ENCODE measurements around the gene TMEM147. TPM values are rescaled to one million over a fixed set of nuclear protein-coding genes. Genes with fewer than 3 reads are reported as not detected.

TMEM147 gene
- total RNA-seq, 1 donor from 2014 or later: 75.2 TPM

DNA sequence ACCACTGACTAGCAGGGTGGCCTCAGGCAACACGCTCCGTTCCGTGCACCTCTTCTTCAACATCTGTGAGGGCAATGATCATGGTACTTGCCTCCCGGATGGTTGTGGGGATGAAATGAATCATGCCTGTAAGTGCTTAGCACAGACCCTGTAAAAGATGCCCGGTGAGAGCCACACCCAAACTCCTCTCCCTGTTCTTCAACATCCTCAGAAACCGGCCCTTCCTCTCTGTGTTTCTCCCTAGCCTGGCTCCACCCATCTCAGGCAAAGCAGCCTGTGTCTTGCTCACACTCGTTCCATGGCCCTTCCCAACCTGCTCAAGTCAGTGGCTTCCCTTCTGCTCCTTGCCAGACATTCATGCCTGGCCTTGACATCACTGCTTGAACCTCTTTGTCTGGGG, 26.1 kb upstream of the TMEM147 start:
- no peak for DNase-seq (ENCODE audit: low read depth in 2 of 2)

DNA sequence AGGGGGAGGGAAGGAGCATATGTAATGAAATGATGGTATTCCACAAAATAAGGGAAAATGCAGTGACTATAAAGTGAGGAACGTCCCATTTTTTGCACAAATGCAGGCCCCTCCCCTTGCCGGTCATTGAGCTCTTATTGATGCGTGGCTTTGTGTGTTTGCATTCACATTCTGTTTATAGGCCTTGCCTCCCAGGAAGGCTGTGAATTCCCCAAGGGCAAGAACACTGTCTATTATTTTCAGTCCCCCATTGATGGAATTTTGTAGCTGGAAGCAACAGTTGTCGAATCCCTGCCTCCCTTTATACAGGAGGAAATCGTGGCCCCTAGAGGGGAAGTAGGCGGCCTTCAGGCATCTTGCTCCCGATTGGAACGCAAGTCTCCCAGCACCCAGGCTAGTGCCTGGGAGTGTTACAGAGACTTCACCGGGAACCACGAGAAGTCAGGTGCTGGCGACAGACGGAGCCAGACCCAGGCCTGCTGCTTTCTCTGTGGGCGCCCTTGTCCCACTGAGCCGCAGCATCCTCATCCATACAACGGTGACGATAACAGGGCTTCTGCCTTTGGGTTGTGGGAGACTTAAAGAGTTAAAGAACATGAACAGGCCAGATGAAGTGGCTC, 24.2 kb upstream of the TMEM147 start:
- no peak for DNase-seq (ENCODE audit: low read depth in 2 of 2)

DNA sequence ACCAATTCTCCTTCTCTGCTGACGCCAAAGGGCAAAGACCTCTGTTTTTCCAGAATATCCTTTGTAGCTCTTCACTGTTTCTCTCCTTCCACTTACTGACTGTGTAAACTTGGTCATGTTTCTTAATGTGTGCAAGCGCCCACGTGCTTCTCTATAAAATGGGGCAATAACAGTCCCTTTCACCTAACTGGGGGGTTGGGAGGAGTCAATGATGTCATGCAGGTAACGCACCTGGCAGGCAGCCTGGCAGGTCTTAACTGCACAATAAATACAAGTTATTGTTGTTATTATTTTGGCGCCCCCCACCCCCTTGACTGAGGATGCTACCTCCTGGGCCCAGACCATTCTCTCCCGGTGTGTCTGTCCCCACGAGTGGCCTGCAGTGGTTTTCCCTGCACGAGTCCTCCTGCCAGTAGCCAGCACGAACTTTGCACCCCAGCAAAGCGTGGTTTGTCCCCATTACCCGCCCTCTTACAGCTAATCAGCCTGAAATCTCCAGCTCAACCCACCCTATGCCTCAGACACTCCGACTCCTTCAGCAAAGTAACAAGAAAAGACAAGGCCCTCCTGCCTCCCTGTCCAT, 22.6 kb upstream of the TMEM147 start:
- DNase-seq (ENCODE audit: low read depth in 2 of 2): no peak

DNA sequence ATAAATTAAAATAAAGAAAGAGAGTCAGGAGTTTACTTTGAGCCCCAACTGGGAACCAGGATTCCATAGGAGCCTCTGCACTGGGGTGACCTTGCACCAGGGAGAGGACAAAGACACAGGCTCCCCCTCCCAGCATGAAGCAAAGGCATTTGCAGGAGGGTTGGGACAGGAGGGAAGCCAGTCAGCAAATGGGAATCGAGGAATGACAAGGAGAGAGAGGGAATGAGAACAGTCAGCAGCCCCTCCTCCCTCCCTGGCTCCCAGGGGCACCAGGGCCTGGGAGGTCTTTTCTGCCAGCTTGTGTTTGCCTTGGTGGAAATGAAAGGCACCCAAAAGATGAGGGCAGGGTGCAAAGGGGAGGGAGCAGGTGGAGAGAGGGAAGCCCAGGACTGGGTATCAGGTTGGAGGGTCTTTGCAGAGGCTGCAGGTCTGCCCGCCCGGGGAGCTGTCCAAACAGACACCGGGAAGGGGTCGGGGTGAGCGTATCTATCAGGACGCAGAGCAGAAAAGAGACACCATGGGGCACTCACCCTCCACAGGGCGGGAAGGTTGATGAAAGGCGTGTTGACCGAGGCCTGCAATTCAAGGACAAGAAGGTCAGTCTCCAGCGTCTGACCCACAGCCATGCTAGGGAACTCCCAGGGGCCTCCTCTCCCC, 21.1 kb upstream of the TMEM147 start:
- DNase-seq (ENCODE audit: low read depth in 2 of 2): no peak

DNA sequence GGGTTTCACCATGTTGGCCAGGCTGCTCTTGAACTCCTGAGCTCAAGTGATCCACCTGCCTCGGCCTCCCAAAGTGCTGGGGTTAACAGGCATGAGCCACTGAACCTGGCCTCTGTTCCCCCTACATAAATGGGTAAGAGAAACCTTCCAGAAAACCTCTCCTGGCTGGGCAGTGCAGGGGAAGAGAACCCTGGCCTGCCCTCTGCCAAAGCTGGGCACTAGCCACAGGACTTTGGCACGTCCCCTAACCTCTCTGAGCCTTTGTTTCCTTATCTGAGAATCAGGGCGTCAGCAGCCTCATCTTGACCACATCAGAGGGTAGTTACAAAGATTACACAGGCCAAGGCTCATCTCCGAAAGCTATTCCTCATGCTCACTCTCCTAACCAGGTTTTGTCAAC, 19.6 kb upstream of the TMEM147 start:
- DNase-seq (ENCODE audit: low read depth in 2 of 2): no peak

DNA sequence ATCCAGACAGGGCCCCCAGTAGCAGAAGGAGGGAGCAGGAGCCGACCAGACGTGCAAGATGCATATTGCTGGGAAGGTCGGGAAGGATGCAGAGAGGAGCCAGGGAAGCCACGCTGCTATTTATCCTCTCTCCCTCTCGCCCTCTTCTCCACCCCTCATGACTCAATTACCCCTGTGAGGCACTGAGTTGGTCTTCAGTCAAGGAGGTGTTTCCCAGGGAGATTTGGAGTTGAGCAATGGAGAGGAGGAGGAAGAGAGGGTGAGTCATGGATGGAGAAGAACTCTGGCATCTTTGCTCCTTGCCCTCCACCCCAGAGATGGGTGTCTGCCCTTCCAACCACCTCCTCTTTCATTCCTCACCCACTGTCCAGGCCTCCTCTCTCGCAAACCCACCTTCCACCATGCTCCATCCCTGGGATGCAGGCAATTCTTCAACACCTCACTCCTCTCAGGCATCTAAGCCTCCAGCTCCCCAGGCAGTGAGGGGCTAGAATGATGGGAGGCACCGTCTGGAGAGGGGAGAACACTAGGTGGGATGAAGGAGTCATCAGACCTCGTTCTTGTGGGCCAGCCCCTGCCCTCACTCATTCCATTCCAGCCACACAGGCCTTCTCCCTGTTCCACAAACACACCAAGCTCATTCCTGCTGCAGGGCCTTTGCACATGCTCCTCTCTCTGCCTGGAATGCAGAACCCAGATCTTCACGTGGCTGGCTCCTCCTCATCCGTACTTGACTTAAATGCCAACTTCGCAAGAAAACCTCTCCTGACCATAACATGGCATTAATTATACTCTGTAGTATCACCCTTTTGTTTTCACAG, 17.0 kb upstream of the TMEM147 start, which contains the start of gene SBSN:
SBSN (minus strand) TSS at position 94 of the 821 bp plus-strand sequence; CDS start at position 64, 30 bp downstream.
- no peak for DNase-seq (ENCODE audit: low read depth in 2 of 2)

DNA sequence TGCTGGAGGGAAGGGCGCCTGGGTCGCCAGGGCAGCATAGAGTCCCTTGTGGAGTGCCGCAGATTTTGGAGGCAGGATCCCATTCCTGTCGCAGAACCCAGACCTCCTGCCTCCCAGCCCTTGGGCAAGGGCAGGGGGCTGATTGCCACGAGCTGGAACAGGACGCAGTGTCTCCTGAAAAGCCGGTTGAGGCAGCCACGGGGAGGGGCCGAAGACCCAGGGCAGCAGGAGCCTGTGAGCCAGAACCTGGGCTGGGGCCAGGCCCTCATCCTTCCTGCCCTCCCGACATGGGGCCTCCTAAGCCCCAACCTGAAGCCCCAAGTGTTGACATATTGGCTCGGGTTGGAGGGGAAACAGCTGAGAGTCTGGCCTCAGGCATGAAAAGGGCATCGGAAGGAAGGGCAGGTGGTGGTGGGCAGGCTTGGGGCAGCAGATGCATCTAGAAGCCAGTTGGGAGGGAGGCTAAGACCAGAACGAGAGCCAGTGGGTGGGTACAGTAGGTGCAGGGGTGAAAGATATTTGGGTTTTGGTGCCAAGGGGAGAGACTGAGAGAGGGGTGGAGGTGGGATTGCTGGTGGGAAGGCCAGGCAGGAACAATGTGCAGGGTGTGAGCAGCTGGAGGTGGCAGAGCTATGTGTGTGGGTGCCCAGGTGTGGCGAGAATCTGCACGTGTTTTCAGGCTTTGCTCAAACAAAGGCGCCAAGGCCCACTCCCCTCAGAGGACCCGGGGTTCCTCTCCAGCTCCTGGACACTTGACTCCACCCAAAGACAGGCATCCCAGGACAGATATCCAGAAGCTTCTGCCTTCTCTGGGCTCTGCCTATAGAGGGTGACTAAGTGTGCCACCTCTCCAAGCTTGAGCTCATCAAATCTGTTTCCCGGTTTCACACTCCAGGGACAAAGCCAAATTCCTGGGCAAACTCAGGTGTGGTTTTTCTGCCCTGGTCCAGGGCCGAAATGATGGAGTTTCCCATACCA, 15.9 kb upstream of the TMEM147 start:
- no peak for DNase-seq (ENCODE audit: low read depth in 2 of 2)

DNA sequence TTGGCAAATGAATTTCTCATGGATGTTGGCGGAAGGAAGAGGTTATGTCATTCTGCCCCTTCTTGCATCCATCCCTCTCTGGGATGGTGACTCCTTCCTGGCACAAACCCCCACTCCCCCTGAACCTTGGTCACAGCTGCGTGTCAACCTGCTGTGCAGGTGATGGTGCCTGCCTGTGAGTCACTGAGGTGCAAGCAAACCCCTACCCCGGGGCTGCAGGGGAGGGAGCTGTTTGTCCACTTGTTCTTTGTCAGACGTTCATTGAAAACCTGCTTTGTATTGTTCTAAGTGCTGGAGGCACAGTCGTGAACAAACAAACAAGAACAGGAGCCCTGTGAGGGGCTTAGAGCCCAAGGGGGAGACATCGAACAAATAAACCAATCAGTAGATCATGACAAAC, 14.1 kb upstream of the TMEM147 start:
- DNase-seq (ENCODE audit: low read depth in 2 of 2): no peak

DNA sequence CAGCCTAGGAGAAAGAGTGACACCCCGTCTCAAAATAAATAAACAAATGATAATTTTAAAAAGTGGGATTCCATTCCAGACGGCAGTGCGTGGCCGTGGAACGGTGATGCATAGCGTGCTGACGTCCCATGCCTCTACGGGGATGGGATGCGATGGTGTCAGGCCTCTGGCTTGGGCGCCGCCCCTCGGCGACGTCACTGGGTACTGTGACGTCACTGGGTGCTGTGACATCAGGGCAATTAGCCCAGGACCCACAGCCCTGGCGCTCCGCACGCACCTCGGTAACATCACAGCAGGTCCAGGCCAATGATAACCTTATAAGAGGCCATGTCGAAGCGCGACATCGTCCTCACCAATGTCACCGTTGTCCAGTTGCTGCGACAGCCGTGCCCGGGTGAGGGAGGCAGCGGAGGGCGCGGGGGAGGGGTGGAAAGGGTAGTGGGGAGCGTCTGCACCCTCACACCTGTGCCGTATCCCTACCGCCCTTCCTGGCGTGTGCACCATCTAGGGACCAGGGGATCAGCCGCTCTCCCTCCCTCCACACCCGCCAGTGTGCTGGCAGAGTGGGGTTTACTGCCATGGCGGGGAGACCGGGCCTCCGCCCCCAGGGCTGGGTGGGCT, 12.1 kb upstream of the TMEM147 start, which contains the start of gene GAPDHS:
GAPDHS (plus strand) TSS at position 256 of the 621 bp plus-strand sequence; CDS start at position 328, 72 bp downstream.
- DNase-seq (ENCODE audit: low read depth in 2 of 2): no peak

DNA sequence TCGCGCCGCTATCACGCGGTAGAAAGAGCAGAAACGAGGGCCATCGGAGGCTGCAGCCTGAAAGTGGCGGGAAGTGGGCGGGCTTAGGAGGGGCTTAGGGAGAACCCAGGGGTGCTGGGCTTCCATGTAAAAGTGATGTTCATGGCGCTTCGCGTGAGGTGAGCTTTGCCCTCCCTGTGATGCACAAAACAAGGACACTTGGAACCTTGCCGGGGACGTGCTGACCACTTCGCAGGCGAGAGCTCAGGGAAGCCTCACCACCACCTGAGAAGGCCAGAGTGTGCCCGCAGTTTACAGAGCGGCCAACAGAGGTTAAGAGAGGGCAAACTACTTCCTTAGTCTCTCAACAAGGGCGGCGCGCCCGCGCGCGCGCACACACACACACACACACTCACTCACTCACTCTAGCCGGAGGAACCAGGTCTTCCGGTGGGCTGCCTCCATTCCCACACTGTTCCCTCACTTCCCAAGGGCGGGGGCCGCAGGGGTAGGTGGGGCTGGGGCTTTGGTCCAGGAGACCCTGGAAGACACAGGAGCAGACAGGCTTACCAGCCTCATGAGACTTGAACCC, 11.5 kb upstream of the TMEM147 start:
- DNase-seq (ENCODE audit: low read depth in 2 of 2): no peak

DNA sequence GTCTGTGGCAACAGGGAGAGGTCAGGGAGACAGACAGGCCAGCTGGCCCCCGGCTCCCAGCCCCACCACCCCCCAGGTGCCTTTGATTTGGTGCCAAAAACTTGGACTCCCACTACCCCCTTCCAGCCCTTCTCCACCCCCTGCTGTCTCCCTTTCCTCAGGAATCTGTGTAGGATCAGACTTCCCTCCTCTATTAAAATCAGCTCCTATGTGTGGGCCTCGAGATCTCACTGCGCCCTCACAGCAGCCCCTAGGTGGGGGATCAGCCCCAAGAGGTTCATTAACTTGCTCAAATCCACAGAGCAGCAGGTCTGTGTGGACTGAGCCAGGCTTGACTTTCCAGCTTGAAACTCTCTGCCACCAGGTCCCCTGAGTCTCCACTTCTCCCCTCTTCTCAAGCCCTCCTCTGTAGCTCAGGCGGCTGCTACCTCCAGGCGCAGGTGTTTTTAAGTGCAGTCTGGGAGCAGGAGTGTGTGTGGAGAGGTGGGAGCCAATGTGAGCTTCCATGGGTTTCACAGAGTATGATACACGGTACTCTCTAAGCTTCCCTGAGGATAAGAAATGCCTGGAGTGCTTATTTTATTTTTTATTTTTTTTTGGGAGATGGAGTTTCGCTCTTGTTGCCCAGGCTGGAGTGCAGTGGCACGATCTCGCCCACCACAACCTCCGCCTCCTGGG, 10.5 kb upstream of the TMEM147 start:
- DNase-seq (ENCODE audit: low read depth in 2 of 2): no peak

DNA sequence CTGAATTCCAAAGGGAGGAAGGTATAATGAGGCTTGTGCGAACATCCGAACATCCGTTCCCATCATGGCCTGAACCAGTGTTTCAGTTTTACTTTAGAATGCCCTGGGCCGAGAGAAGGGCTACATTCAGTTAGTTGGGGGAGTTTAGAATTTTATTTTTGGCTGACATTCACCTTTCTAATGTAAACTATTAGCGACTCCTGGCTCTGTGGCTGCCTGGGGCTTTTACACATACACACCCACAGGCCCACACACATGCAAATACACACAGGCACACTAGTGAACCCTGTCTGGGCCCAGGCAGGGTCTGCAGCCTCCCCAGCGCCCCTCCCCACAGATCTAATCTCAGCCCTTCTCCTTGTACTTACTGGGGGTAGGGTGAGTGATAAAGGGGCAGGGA, 6.1 kb upstream of the TMEM147 start:
- no peak for DNase-seq (ENCODE audit: low read depth in 2 of 2)

DNA sequence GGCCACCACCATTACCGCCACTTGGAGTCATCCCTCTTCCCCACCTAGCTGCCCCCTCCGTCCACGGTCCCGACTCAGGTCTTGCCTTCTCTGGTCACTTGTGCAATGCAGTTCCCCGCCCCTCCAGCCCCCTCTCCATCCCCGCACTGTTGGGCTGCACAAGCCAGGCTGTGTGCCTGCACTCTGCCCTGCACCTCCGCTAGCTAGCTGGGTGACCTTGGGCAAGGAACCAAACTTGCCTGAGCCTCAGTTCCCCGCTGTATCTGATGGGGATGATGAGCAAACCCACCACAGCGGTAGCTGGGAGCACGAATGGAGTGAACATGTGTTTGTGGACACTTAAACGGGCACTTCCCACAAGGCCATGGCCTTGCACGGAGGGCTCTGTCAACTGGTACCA, 5.6 kb upstream of the TMEM147 start:
- no peak for DNase-seq (ENCODE audit: low read depth in 2 of 2)

DNA sequence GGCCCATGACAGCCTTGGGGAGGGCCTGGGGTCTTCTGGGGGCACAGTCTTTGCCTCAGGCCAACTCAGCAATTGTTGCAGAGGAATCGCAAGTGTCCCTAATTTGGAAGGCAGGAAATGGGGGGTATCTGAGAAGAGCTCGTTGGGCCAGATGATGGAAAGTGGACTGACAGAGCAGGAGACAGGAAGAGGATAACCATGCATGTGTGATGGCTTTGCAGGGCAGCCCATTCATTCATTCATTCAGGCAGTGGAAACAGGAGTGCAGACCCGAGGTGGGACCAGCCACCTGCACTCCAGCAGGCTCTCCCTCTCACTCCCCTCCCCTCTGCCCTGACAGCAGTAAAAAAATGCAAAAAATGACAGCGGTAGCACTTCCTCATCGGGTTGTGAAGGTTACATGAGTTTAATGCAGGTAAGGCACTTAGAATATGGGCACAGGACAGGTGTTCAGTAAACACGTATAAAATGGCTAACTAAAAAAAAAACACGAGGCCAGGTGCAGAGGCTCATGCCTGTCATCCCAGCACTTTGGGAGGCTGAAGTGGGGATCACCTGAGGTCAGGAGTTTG, 5.0 kb upstream of the TMEM147 start:
- DNase-seq (ENCODE audit: low read depth in 2 of 2): no peak

DNA sequence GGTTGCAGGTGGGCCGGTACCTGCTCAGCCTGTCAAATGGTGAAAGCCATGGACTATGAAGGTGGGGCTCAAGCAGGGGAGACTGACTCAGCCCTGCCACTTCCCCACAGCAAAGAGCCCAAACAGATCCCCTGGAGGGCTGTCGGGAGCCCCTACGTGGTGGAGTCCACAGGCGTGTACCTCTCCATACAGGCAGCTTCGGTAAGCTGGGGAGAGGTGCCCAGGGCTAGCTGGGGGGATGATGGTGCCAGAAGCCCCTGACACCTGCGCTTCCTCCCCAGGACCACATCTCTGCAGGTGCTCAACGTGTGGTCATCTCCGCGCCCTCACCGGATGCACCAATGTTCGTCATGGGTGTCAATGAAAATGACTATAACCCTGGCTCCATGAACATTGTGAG, 3.2 kb upstream of the TMEM147 start:
- DNase-seq (ENCODE audit: low read depth in 2 of 2): no peak

DNA sequence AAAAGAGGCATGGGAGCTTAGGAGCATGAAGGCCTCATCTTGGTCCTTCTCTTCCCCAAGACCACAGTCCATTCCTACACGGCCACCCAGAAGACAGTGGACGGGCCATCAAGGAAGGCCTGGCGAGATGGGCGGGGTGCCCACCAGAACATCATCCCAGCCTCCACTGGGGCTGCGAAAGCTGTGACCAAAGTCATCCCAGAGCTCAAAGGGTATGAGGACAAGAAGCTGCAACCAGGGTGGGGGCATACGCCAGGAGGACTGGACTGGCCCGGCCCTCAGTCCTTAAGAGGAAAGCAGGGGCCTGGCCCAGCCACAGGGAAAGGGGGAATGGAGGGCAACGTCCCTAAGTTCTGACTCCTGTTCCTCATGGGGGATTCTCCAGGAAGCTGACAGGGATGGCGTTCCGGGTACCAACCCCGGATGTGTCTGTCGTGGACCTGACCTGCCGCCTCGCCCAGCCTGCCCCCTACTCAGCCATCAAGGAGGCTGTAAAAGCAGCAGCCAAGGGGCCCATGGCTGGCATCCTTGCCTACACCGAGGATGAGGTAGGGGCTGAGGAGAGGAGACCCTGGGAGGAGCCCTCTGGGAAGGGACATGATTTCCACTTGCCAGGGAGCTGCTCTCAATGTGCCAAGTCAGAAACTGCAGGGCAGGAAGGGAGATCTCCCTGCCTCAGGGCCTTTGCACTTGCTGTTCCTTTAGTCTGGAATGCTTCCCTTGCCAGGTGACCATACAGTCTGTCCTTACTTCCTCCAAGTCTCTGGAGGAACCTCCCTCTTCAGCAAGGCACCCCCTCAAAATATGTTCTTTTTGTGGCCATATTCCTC, 1.9 kb upstream of the TMEM147 start:
- DNase-seq (ENCODE audit: low read depth in 2 of 2): no peak

DNA sequence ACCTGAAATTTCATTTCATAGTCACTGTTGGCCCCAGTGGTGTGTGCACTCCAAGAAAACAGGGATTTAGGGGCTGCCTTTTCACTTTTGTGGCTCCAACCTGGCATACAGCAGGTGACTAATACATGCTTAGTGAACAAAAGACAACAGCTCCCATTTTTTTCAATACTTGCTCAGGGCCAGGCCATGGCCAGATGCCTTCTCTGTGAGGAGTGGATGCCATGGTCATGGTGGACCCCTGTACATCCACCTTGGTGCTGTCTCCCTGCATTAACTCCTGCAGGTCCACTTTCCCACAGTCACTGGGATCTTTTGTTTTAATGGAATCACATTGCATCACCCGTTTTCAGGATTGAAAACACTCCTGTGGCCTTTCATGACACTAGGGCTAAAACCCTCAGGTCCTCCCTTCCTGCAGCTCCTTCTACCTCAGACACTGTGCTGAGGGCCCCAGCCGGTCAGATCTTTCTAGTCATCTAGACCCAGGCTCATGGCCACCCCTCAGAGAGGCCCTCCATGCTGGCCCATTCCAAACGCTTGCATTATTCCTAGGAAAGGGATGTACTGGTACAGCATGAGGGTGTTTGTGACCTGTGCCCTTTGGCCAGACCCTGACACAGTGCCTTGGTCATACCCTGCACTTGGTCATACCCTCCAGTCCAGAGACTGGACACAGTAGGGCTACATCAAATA, 1.2 kb upstream of the TMEM147 start:
- DNase-seq (ENCODE audit: low read depth in 2 of 2): no peak

All from lung microvascular endothelial cell (primary cell).